HCT116 (cell line): ENCODE data around the gene UBE2F.

Source experiments
- CTCF ChIP-seq, 3 experiments: fragments of 200-600 bp in 1 of 3; sonication (generic) in 1 of 3; IDR thresholded peaks in 2 of 3; conservative IDR thresholded peaks in 1 of 3; 2 replicates each; pipeline ENCODE4 v1.5.1; 2012 to 2017; ENCODE audit warnings: low read depth in 2 of 3, low read length in 2 of 3, antibody characterized with exemption in 1 of 3, borderline replicate concordance in 1 of 3, control low read depth in 1 of 3, mild to moderate bottlenecking in 1 of 3, mixed read lengths in 1 of 3, mixed run types in 1 of 3, moderate library complexity in 1 of 3; ENCODE audit not compliant: insufficient read depth in 1 of 3
- EZH2 ChIP-seq: fragments of 200-600 bp; sonication (generic); IDR thresholded peaks from 2 replicates; pipeline ENCODE4 v1.6.1; 2017; ENCODE audit warnings: antibody characterized with exemption, mixed run types
- EZH2phosphoT487 ChIP-seq: fragments of 200-600 bp; IDR thresholded peaks from 2 replicates; pipeline ENCODE4 v1.6.1; 2018; ENCODE audit warnings: antibody characterized with exemption, borderline replicate concordance
- JUND ChIP-seq: IDR thresholded peaks from 2 replicates; pipeline ENCODE4 v1.6.1; 2012
- MAX ChIP-seq: IDR thresholded peaks from 2 replicates; pipeline ENCODE4 v1.6.1; 2012
- POLR2A ChIP-seq: IDR thresholded peaks from 2 replicates; pipeline ENCODE4 v1.7.0; 2011; ENCODE audit warnings: borderline replicate concordance; ENCODE audit not compliant: insufficient read depth, insufficient read length; ENCODE audit errors: extremely low read depth
- POLR2AphosphoS5 ChIP-seq: IDR thresholded peaks from 2 replicates; pipeline ENCODE4 v1.6.1; 2011; ENCODE audit warnings: mild to moderate bottlenecking, low read depth, low read length, moderate library complexity
- SP1 ChIP-seq: IDR thresholded peaks from 2 replicates; pipeline ENCODE4 v1.6.1; 2012; ENCODE audit warnings: low read depth
- ZBTB33 ChIP-seq: IDR thresholded peaks from 2 replicates; pipeline ENCODE4 v1.6.1; 2011; ENCODE audit warnings: mild to moderate bottlenecking, low read length, moderate library complexity; ENCODE audit not compliant: insufficient replicate concordance; ENCODE audit errors: extremely low read depth
- TF ChIP-seq, protein P1 (sequence below): IDR thresholded peaks from 2 replicates; pipeline ENCODE4 v1.6.1; 2012; ENCODE audit warnings: low read depth

- TF ChIP-seq CTCF (IDR thresholded peaks at IDR 0.05 in 2 of 3, conservative IDR thresholded peaks at IDR 0.05 in 1 of 3; ENCODE audit: borderline replicate concordance in 1 of 3, insufficient read depth in 1 of 3, low read depth in 2 of 3, low read length in 2 of 3) = no peak
- TF ChIP-seq SP1 = no peak
- TF ChIP-seq POLR2A = no peak
- TF ChIP-seq EZH2 = no peak
- TF ChIP-seq, protein P1, sequence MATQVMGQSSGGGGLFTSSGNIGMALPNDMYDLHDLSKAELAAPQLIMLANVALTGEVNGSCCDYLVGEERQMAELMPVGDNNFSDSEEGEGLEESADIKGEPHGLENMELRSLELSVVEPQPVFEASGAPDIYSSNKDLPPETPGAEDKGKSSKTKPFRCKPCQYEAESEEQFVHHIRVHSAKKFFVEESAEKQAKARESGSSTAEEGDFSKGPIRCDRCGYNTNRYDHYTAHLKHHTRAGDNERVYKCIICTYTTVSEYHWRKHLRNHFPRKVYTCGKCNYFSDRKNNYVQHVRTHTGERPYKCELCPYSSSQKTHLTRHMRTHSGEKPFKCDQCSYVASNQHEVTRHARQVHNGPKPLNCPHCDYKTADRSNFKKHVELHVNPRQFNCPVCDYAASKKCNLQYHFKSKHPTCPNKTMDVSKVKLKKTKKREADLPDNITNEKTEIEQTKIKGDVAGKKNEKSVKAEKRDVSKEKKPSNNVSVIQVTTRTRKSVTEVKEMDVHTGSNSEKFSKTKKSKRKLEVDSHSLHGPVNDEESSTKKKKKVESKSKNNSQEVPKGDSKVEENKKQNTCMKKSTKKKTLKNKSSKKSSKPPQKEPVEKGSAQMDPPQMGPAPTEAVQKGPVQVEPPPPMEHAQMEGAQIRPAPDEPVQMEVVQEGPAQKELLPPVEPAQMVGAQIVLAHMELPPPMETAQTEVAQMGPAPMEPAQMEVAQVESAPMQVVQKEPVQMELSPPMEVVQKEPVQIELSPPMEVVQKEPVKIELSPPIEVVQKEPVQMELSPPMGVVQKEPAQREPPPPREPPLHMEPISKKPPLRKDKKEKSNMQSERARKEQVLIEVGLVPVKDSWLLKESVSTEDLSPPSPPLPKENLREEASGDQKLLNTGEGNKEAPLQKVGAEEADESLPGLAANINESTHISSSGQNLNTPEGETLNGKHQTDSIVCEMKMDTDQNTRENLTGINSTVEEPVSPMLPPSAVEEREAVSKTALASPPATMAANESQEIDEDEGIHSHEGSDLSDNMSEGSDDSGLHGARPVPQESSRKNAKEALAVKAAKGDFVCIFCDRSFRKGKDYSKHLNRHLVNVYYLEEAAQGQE = no peak
- no peak for TF ChIP-seq ZBTB33
- no peak for TF ChIP-seq EZH2phosphoT487
- no peak for TF ChIP-seq MAX
- TF ChIP-seq POLR2AphosphoS5 = no peak
- no peak for TF ChIP-seq JUND
Measured at GRCh38 chr2:237978058-237978712, 11.4 kb downstream of the UBE2F start.
